Endodermal cell (in vitro differentiated cells): ENCODE results near the gene NENF. TPM values are rescaled to one million over a fixed set of nuclear protein-coding genes. Genes with fewer than 3 reads are reported as not detected.

Experiments
- DNase-seq: peaks from one replicate; pipeline ENCODE4 v3.0.0-alpha.2; 2017
- H3K27ac ChIP-seq: 2 replicates; pipeline ENCODE4 v1.5.1; 2013; ENCODE audit warnings: mild to moderate bottlenecking, low read depth, low read length, moderate library complexity
- H3K27me3 ChIP-seq: 2 replicates; pipeline ENCODE4 v1.6.1; 2013; ENCODE audit warnings: mild to moderate bottlenecking, low read length, moderate library complexity; ENCODE audit not compliant: insufficient read depth, control insufficient read depth, poor library complexity, severe bottlenecking
- H3K36me3 ChIP-seq: 2 replicates; pipeline ENCODE4 v1.7.0; 2013; ENCODE audit warnings: mild to moderate bottlenecking, low read length, moderate library complexity; ENCODE audit not compliant: control insufficient read depth, insufficient read depth
- H3K4me1 ChIP-seq: one replicate; pipeline ENCODE4 v1.7.0; 2013; ENCODE audit warnings: low read length; ENCODE audit not compliant: control insufficient read depth, insufficient read depth
- H3K4me3 ChIP-seq: 2 replicates; pipeline ENCODE4 v1.5.1; 2013; ENCODE audit warnings: mild to moderate bottlenecking, low read length, moderate library complexity
- H3K9ac ChIP-seq: 2 replicates; pipeline ENCODE4 v1.6.1; 2013; ENCODE audit warnings: mild to moderate bottlenecking, low read length, moderate library complexity; ENCODE audit not compliant: poor library complexity, severe bottlenecking; ENCODE audit errors: extremely low read depth
- H3K9me3 ChIP-seq: 2 replicates; pipeline ENCODE4 v1.6.1; 2013; ENCODE audit warnings: mild to moderate bottlenecking, low read length, moderate library complexity; ENCODE audit not compliant: control insufficient read depth
- H3K27ac Mint-ChIP-seq: 2 replicates; pipeline ENCODE4 v1.8.0; 2020; ENCODE audit warnings: mixed read lengths
- H3K27me3 Mint-ChIP-seq: 2 replicates; pipeline ENCODE4 v1.8.0; 2021; ENCODE audit warnings: mild to moderate bottlenecking, mixed read lengths; ENCODE audit not compliant: insufficient read depth
- H3K36me3 Mint-ChIP-seq: 2 replicates; pipeline ENCODE4 v1.8.0; 2020; ENCODE audit warnings: low read depth, mixed read lengths
- H3K4me1 Mint-ChIP-seq: 2 replicates; pipeline ENCODE4 v1.8.0; 2020; ENCODE audit warnings: mixed read lengths
- H3K4me3 Mint-ChIP-seq: 2 replicates; pipeline ENCODE4 v1.8.0; 2020; ENCODE audit warnings: mild to moderate bottlenecking, moderate library complexity, mixed read lengths
- H3K9me3 Mint-ChIP-seq: 2 replicates; pipeline ENCODE4 v1.8.0; 2020; ENCODE audit warnings: mild to moderate bottlenecking, mixed read lengths
- CTCF ChIP-seq: fragments of 200-600 bp; sonication (generic); conservative IDR thresholded peaks from 2 replicates; pipeline ENCODE4 v1.5.0; 2021; ENCODE audit warnings: antibody characterized with exemption, mild to moderate bottlenecking
- WGBS, 2 experiments: methylation state at CpG; one replicate each; pipeline versions ENCODE4 v1.1.5 to v1.1.7; 2013; ENCODE audit warnings: missing lambda C conversion rate in 2 of 2, mixed read lengths in 1 of 2; ENCODE audit not compliant: insufficient coverage in 1 of 2, insufficient read length in 1 of 2; 5-methylcytosine and 5-hydroxymethylcytosine counted together
- total RNA-seq, 2 donors: library from RNA; stranded (reverse); fragmentation: NEBNext Ultra II Directional in 1 of 2; extraction: Animal tissue kit (Norgen Biotek cat#: 25700) in 1 of 2; gene quantifications; 2 replicates in 1 of 2; 3 replicates in 1 of 2; pipeline ENCODE4 v1.2.1, GENCODE V29; 2021

Gene NENF
- total RNA-seq, 2 donors from 2014 or later: 27.0 to 35.3 TPM

GRCh38 chr1:212455401-212455800 lies 22.7 kb downstream of the NENF start:
- no peak for DNase-seq
- Histone ChIP-seq H3K9me3 (peaks cover 8% of the 10 kb centered on the region), H3K27me3 (no peaks in the 10 kb centered on the region), H3K27ac (no peak overlapping the region), H3K9ac (no peak overlapping the region), H3K36me3 (no peaks in the 10 kb centered on the region), H3K4me3 (no peak overlapping the region), H3K4me1 (no peaks in the 10 kb centered on the region)
- Mint-ChIP-seq H3K9me3 (peaks cover 11% of the 10 kb centered on the region), H3K27ac (no peak overlapping the region), H3K4me1 (peaks cover 1% of the 10 kb centered on the region), H3K4me3 (no peak overlapping the region), H3K27me3 (peaks cover 5% of the 10 kb centered on the region), H3K36me3 (no peaks in the 10 kb centered on the region)
- TF ChIP-seq CTCF: no peak
- 95 to 100% methylated on average over 2 of the region's 2 CpGs for WGBS, 2 experiments

- H3K36me3 ChIP-seq: no peaks in the 10 kb centered on the region
- Mint-ChIP-seq H3K4me3 (no peak overlapping the region), H3K9me3 (peaks cover 11% of the 10 kb centered on the region), H3K27ac (no peak overlapping the region), H3K36me3 (no peaks in the 10 kb centered on the region), H3K4me1 (peaks cover 1% of the 10 kb centered on the region), H3K27me3 (peaks cover 5% of the 10 kb centered on the region)
- DNase-seq: peak; percentile 98
- no peaks in the 10 kb centered on the region for H3K4me1 ChIP-seq
- no peak overlapping the region for H3K4me3 ChIP-seq
- WGBS, 2 experiments: 51 to 54% methylated on average over 4 to 10 of the region's 10 CpGs
- no peak overlapping the region for H3K9ac ChIP-seq
- H3K27me3 ChIP-seq: no peaks in the 10 kb centered on the region
- TF ChIP-seq CTCF: peak; percentile 98
- no peak overlapping the region for H3K27ac ChIP-seq
- H3K9me3 ChIP-seq: peaks cover 8% of the 10 kb centered on the region
Measured at GRCh38 chr1:212455803-212456528, 23.2 kb downstream of the NENF start.

- H3K27me3 ChIP-seq: no peaks in the 10 kb centered on the region
- TF ChIP-seq CTCF: peak; percentile 90
- no peaks in the 10 kb centered on the region for H3K4me1 ChIP-seq
- peak; percentile 96 for DNase-seq
- H3K27ac Mint-ChIP-seq: no peak overlapping the region
- H3K9ac ChIP-seq: no peak overlapping the region
- 58 to 67% methylated on average over 4 to 8 of the region's 8 CpGs for WGBS, 2 experiments
- H3K4me1 Mint-ChIP-seq: peaks cover 10% of the 10 kb centered on the region
- peaks cover 11% of the 10 kb centered on the region for H3K9me3 Mint-ChIP-seq
- no peak overlapping the region for H3K4me3 Mint-ChIP-seq
- peaks cover 8% of the 10 kb centered on the region for H3K9me3 ChIP-seq
- H3K27me3 Mint-ChIP-seq: peaks cover 5% of the 10 kb centered on the region
- H3K36me3 Mint-ChIP-seq: no peaks in the 10 kb centered on the region
- H3K36me3 ChIP-seq: no peaks in the 10 kb centered on the region
- no peak overlapping the region for H3K27ac ChIP-seq
- H3K4me3 ChIP-seq: no peak overlapping the region
Measured at GRCh38 chr1:212457740-212458338, 25.1 kb downstream of the NENF start.
